Esophagus (tissue), 2 donors: ENCODE results near the gene KIFAP3. TPM values are rescaled to one million over a fixed set of nuclear protein-coding genes. Genes with fewer than 3 reads are reported as not detected.

Experiments
- H3K27ac ChIP-seq, 2 donors: one replicate each; pipeline ENCODE4 v1.5.1; 2013; ENCODE audit warnings: low read depth in 2 of 2, mild to moderate bottlenecking in 2 of 2, inconsistent platforms in 1 of 2, low read length in 1 of 2, moderate library complexity in 1 of 2
- H3K27me3 ChIP-seq, 2 donors: one replicate each; pipeline ENCODE4 v1.6.1; 2013; ENCODE audit warnings: low read length in 2 of 2, control low read depth in 1 of 2, mild to moderate bottlenecking in 1 of 2; ENCODE audit not compliant: insufficient read depth in 2 of 2, control insufficient read depth in 1 of 2
- H3K36me3 ChIP-seq, 2 donors: one replicate each; pipeline ENCODE4 v1.6.1; 2013; ENCODE audit warnings: low read length in 1 of 2; ENCODE audit not compliant: control insufficient read depth in 2 of 2, insufficient read depth in 2 of 2
- H3K4me1 ChIP-seq, 2 donors: one replicate each; pipeline ENCODE4 v1.6.1; 2013; ENCODE audit warnings: low read length in 1 of 2; ENCODE audit not compliant: control insufficient read depth in 2 of 2, insufficient read depth in 2 of 2
- H3K4me3 ChIP-seq, 2 donors: one replicate each; pipeline ENCODE4 v1.5.1; 2013; ENCODE audit warnings: low read length in 2 of 2, mild to moderate bottlenecking in 2 of 2, low read depth in 1 of 2, moderate library complexity in 1 of 2
- H3K9me3 ChIP-seq, 2 donors: one replicate each; pipeline ENCODE4 v1.6.1; 2013; ENCODE audit warnings: mild to moderate bottlenecking in 2 of 2, low read depth in 1 of 2, low read length in 1 of 2, moderate library complexity in 1 of 2; ENCODE audit not compliant: control insufficient read depth in 2 of 2, insufficient read depth in 1 of 2
- WGBS, 2 donors: extraction: QIAGEN DNeasy Blood & Tissue Kit; methylation state at CpG; one replicate each; pipeline ENCODE4 v1.1.7; 2013; 5-methylcytosine and 5-hydroxymethylcytosine counted together
- polyA plus RNA-seq, 2 donors: library from polyadenylated mRNA; stranded (reverse); fragments of 200-250 nt; gene quantifications; one replicate each; pipeline ENCODE4 v1.2.3, GENCODE V29; 2013
- donor health status: healthy with polysubstance abuse.
- donor health status: Bipolar disorder and iron deficiency.

The KIFAP3 gene
- polyA plus RNA-seq, 2 donors = 4.8 to 10.0 TPM

DNA sequence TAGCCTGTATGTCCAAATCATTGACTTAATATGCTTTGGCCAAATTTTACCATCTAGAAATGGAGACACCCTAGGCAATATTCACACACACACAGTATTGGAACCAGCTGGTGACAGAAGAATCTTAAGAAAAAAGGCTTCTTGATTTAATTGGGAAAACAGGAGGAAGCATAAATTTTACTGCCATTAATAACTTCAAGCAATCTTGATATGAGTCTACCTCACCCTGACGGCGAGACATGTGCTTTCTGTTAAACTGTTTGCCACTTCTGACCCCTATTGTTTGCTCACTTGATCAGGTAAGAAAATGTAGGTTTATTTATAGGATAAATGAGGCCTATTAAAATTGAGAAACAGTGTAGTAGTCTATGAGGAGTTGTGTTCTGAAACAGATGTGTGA, 73.2 kb downstream of the KIFAP3 start:
- no peak overlapping the region for H3K27ac ChIP-seq
- H3K4me1 ChIP-seq = no peaks in the 10 kb centered on the region
- 77 to 91% methylated on average over 2 of the region's 2 CpGs for WGBS, 2 donors
- no peak overlapping the region for H3K4me3 ChIP-seq
- no peaks in the 10 kb centered on the region for H3K9me3 ChIP-seq
- no peaks in the 10 kb centered on the region for H3K27me3 ChIP-seq
- no peaks in the 10 kb centered on the region for H3K36me3 ChIP-seq

- WGBS, 2 donors = 70 to 73% methylated on average over 2 of the region's 2 CpGs
- no peaks in the 10 kb centered on the region for H3K36me3 ChIP-seq
- H3K9me3 ChIP-seq = no peaks in the 10 kb centered on the region
- H3K27me3 ChIP-seq = no peaks in the 10 kb centered on the region
- no peaks in the 10 kb centered on the region for H3K4me1 ChIP-seq
- no peak overlapping the region for H3K4me3 ChIP-seq
- no peak overlapping the region for H3K27ac ChIP-seq
Observed at GRCh38 chr1:169999761-170000160, 74.7 kb downstream of the KIFAP3 start.

- no peaks in the 10 kb centered on the region for H3K36me3 ChIP-seq
- WGBS, 2 donors = 30 to 38% methylated on average over 4 of the region's 4 CpGs
- no peaks in the 10 kb centered on the region for H3K4me1 ChIP-seq
- no peak overlapping the region for H3K27ac ChIP-seq
- H3K27me3 ChIP-seq = no peaks in the 10 kb centered on the region
- H3K9me3 ChIP-seq = no peaks in the 10 kb centered on the region
- H3K4me3 ChIP-seq = no peak overlapping the region
Observed at GRCh38 chr1:169999331-169999741, 75.2 kb downstream of the KIFAP3 start.

- Histone ChIP-seq H3K4me3 (no peak overlapping the region), H3K27me3 (no peaks in the 10 kb centered on the region), H3K9me3 (no peaks in the 10 kb centered on the region), H3K27ac (no peak overlapping the region), H3K4me1 (no peaks in the 10 kb centered on the region), H3K36me3 (no peaks in the 10 kb centered on the region)
- 58 to 76% methylated on average over 2 of the region's 2 CpGs for WGBS, 2 donors
Observed at GRCh38 chr1:169995993-169996392, 78.5 kb downstream of the KIFAP3 start.

- H3K4me3 ChIP-seq = no peak overlapping the region
- no peaks in the 10 kb centered on the region for H3K4me1 ChIP-seq
- H3K9me3 ChIP-seq = no peaks in the 10 kb centered on the region
- 54 to 57% methylated on average over 2 of the region's 2 CpGs for WGBS, 2 donors
- no peaks in the 10 kb centered on the region for H3K27me3 ChIP-seq
- H3K36me3 ChIP-seq = no peaks in the 10 kb centered on the region
- no peak overlapping the region for H3K27ac ChIP-seq
Observed at GRCh38 chr1:169989246-169989645, 85.2 kb downstream of the KIFAP3 start.

DNA sequence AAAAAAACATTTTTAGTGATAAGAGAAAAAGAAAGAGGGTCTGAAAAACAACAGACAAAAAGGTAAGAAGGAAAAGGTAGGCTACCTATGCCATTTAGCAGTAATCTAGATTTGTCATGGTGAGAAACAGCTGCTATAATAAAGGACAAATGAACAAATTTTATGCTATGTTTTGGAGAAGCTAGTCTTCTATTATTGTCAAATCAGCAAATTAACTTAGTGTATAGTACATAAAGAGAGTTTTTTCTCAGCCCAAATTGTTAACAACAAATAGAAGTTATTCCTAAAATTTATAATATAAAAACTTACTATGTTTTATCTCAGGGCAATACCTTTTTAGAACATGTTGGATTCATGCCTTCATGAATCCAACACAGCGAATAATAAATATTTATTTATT, 88.7 kb downstream of the KIFAP3 start:
- Histone ChIP-seq H3K27me3 (no peaks in the 10 kb centered on the region), H3K9me3 (no peaks in the 10 kb centered on the region), H3K36me3 (no peaks in the 10 kb centered on the region), H3K27ac (no peak overlapping the region), H3K4me3 (no peak overlapping the region), H3K4me1 (no peaks in the 10 kb centered on the region)
- WGBS, 2 donors = 98 to 100% methylated on average over 1 of the region's 1 CpG

DNA sequence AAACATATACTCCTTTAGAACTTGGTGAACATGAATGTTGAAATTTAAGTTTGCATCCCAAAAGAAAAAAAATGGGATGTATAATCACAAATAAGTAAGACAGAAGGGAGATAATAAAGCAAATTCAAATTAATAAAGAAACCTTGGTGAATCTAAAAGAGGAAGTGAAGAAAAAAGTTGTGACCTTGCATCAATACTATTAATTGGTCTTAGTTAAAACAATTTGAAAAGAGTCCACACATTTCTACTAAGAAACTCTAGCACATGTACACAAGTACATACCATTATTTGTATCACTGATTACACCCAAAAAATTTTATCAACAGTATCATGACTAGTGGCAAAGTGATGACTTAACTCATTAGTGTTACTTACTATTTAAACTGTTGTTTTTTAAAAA, 100.4 kb downstream of the KIFAP3 start:
- no peak overlapping the region for H3K27ac ChIP-seq
- H3K9me3 ChIP-seq = no peaks in the 10 kb centered on the region
- no peak overlapping the region for H3K4me3 ChIP-seq
- no peaks in the 10 kb centered on the region for H3K27me3 ChIP-seq
- H3K4me1 ChIP-seq = no peaks in the 10 kb centered on the region
- H3K36me3 ChIP-seq = no peaks in the 10 kb centered on the region

DNA sequence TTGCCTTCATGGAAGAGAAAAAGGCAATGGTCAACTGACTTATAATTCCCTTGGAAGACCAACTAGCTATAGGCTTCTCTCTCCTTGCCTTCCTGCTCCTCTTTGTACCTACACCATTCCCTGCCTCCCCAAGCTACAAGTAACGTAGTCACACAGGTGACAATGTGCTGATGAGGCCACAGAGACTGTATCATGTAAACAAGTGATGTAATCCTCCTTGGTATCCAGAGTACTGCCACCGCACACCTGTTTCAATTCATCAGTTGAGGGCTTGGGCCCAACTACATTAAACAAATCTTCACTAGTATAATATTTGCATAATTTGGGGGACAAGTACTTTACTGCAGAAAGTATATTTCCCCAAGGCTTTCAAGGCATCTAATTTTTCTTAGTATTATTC, 104.4 kb downstream of the KIFAP3 start:
- Histone ChIP-seq H3K27me3 (no peaks in the 10 kb centered on the region), H3K36me3 (no peaks in the 10 kb centered on the region), H3K9me3 (no peaks in the 10 kb centered on the region), H3K27ac (no peak overlapping the region), H3K4me3 (no peak overlapping the region), H3K4me1 (no peaks in the 10 kb centered on the region)
- 91% methylated on average over 2 of the region's 2 CpGs for WGBS, 2 donors

- Histone ChIP-seq H3K9me3 (no peaks in the 10 kb centered on the region), H3K27me3 (no peaks in the 10 kb centered on the region), H3K4me1 (no peaks in the 10 kb centered on the region), H3K36me3 (no peaks in the 10 kb centered on the region), H3K4me3 (no peak overlapping the region), H3K27ac (no peak overlapping the region)
- WGBS, 2 donors = 73% methylated on average over 4 of the region's 4 CpGs
Observed at GRCh38 chr1:169968174-169968573, 106.3 kb downstream of the KIFAP3 start.

- 88 to 92% methylated on average over 4 of the region's 4 CpGs for WGBS, 2 donors
- no peaks in the 10 kb centered on the region for H3K36me3 ChIP-seq
- no peaks in the 10 kb centered on the region for H3K4me1 ChIP-seq
- H3K4me3 ChIP-seq = no peak overlapping the region
- H3K27ac ChIP-seq = no peak overlapping the region
- no peaks in the 10 kb centered on the region for H3K27me3 ChIP-seq
- H3K9me3 ChIP-seq = no peaks in the 10 kb centered on the region
Observed at GRCh38 chr1:169964206-169964605, 110.3 kb downstream of the KIFAP3 start.
